Spleen (tissue), 7 donors: ENCODE results near the gene PCNP.
"Not testable (repeated sequence)": the region's sequence is repeated elsewhere in the genome, so short reads cannot be mapped to it uniquely, and the experiment has no call there.

Experiments
- CTCF ChIP-seq, 11 experiments: fragments of 200-600 bp in 7 of 11; fragments of 450-650 bp in 4 of 11; sonication (generic) in 4 of 11; IDR thresholded peaks in 8 of 11; conservative IDR thresholded peaks in 3 of 11; 1 replicate in 7 of 11; 2 replicates in 4 of 11; pipeline versions ENCODE4 v1.4.0 to v1.8.0; 2016 to 2021; ENCODE audit warnings: antibody characterized with exemption in 11 of 11, inconsistent platforms in 4 of 11, mild to moderate bottlenecking in 1 of 11
- POLR2AphosphoS5 ChIP-seq, 3 donors: sonication (generic); formaldehyde crosslinking; IDR thresholded peaks; one replicate each; pipeline ENCODE4 v1.5.1; 2017; ENCODE audit warnings: antibody characterized with exemption in 3 of 3
- donor health status: DM: no; HTN: no; CAD: no; lungs with moderate emphysema.
- donor health status: DM: no; HTN: no; CAD: no.
- donor health status: DM: no; HTN: no; CAD: no.

DNA sequence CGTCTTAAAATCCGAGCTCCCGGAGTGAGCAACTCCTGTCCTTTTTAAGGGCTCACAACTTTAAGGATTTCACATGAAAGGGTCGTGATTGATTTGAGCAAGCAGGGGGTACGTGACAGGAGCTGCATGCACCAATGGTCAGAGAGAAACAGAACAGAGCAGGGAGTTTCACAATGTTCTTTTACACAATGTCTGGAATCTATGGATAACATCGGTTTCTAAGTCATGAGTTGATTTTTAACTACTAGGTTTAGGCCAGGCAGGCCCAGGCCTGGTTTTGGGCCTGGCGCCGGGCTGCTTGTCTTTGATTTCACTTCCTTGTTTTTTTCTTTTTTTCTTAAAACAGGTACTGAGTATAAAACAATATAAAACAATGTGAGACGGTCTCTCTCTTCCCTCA is 39.0 kb downstream of the PCNP start:
- not testable (repeated sequence) for TF ChIP-seq CTCF (IDR thresholded peaks at IDR 0.05 in 8 of 11, conservative IDR thresholded peaks at IDR 0.05 in 3 of 11); POLR2AphosphoS5 (IDR thresholded peaks at IDR 0.05)
